ENCODE data around the gene SLC41A2. TPM values are rescaled to one million over a fixed set of nuclear protein-coding genes. Genes with fewer than 3 reads are reported as not detected.

Gene SLC41A2
- total and polyA plus RNA-seq, 7 donors = 6.5 to 24.6 (median 19.7) TPM

GRCh38 chr12:104933128-104933527 is 25.0 kb downstream of the SLC41A2 start:
- Histone ChIP-seq H3K27me3 (no peaks in the 10 kb centered on the region), H3K4me1 (peaks cover 0 to 4% (median 0%) of the 10 kb centered on the region in 4 donors), H3K9me3 (no peaks in the 10 kb centered on the region), H3K36me3 (no peaks in the 10 kb centered on the region), H3K27ac (no peak overlapping the region), H3K4me3 (no peak overlapping the region)
- TF ChIP-seq EP300 (IDR thresholded peaks at IDR 0.05) (no peak), CTCF (IDR thresholded peaks at IDR 0.05) (no peak), POLR2A (IDR thresholded peaks at IDR 0.05) (no peak), POLR2AphosphoS5 (IDR thresholded peaks at IDR 0.05) (no peak)
- 83 to 98% methylated on average over 1 of the region's 1 CpG for WGBS, 2 donors
- no peak for DNase-seq
- intact Hi-C loops (cut with DNase I) = no loop called here

GRCh38 chr12:104930388-104931326 is 27.4 kb downstream of the SLC41A2 start:
- no peaks in the 10 kb centered on the region for H3K9me3 ChIP-seq
- WGBS, 2 donors = 75 to 89% methylated on average over 4 of the region's 4 CpGs

GRCh38 chr12:104929977-104930376 is 28.1 kb downstream of the SLC41A2 start:
- Histone ChIP-seq H3K36me3 (no peaks in the 10 kb centered on the region), H3K4me3 (no peak overlapping the region), H3K9me3 (no peaks in the 10 kb centered on the region), H3K27ac (no peak overlapping the region), H3K4me1 (peaks cover 0 to 4% (median 0%) of the 10 kb centered on the region in 4 donors), H3K27me3 (no peaks in the 10 kb centered on the region)
- 47 to 85% methylated on average over 1 to 2 of the region's 2 CpGs for WGBS, 2 donors
- TF ChIP-seq POLR2A (IDR thresholded peaks at IDR 0.05) (no peak), EP300 (IDR thresholded peaks at IDR 0.05) (no peak), POLR2AphosphoS5 (IDR thresholded peaks at IDR 0.05) (no peak), CTCF (IDR thresholded peaks at IDR 0.05) (no peak)
- intact Hi-C loops (cut with DNase I) = no loop called here
- no peak for DNase-seq

More at GRCh38 chr12:104930388-104931326, 27.4 kb downstream of the SLC41A2 start:
- no peaks in the 10 kb centered on the region for H3K27me3 ChIP-seq
- H3K36me3 ChIP-seq = no peaks in the 10 kb centered on the region
- no peak for TF ChIP-seq POLR2AphosphoS5 (IDR thresholded peaks at IDR 0.05)
- no peak for TF ChIP-seq POLR2A (IDR thresholded peaks at IDR 0.05)
- TF ChIP-seq CTCF (IDR thresholded peaks at IDR 0.05) = no peak
- no peak for TF ChIP-seq EP300 (IDR thresholded peaks at IDR 0.05)
- intact Hi-C loops (cut with DNase I) = no loop called here
- no peak overlapping the region for H3K27ac ChIP-seq
- peaks cover 0 to 4% (median 0%) of the 10 kb centered on the region in 4 donors for H3K4me1 ChIP-seq
- H3K4me3 ChIP-seq = no peak overlapping the region
- DNase-seq = no peak

GRCh38 chr12:104929368-104929767 is 28.7 kb downstream of the SLC41A2 start:
- 62 to 84% methylated on average over 2 of the region's 2 CpGs for WGBS, 2 donors
- intact Hi-C loops (cut with DNase I) = no loop called here
- Histone ChIP-seq H3K27ac (no peak overlapping the region), H3K4me1 (peaks cover 0 to 4% (median 0%) of the 10 kb centered on the region in 4 donors), H3K9me3 (no peaks in the 10 kb centered on the region), H3K36me3 (no peaks in the 10 kb centered on the region), H3K4me3 (no peak overlapping the region), H3K27me3 (no peaks in the 10 kb centered on the region)
- no peak for TF ChIP-seq POLR2A (IDR thresholded peaks at IDR 0.05)
- TF ChIP-seq POLR2AphosphoS5 (IDR thresholded peaks at IDR 0.05) = no peak
- TF ChIP-seq CTCF (IDR thresholded peaks at IDR 0.05) = no peak
- no peak for TF ChIP-seq EP300 (IDR thresholded peaks at IDR 0.05)
- DNase-seq = no peak

All from sigmoid colon (tissue), 7 donors.